Amygdala (tissue), 56 donors: ENCODE data around the gene UFSP1.
"Not testable (repeated sequence)": the region's sequence is repeated elsewhere in the genome, so short reads cannot be mapped to it uniquely, and the experiment has no call there.

Experiments
- DNase-seq, 56 donors: peaks; one replicate each; lab custom pipeline; 2025; lab: John Stamatoyannopoulos, UW

Gene UFSP1

GRCh38 chr7:100888988-100889750 lies at the start of gene UFSP1:
Gene UFSP1, minus strand, starts transcription at chr7:100889715. Its CDS starts 444 bp downstream, at chr7:100889271.
- DNase-seq = peak in 1 of 56 donors; percentile 97

- DNase-seq = not testable (repeated sequence)
Observed at GRCh38 chr7:100936167-100936566, 46.7 kb upstream of the UFSP1 start.

- DNase-seq = not testable (repeated sequence)
Observed at GRCh38 chr7:100935381-100935780, 45.9 kb upstream of the UFSP1 start.

- DNase-seq = no peak
Observed at GRCh38 chr7:100933734-100934133, 44.2 kb upstream of the UFSP1 start.

GRCh38 chr7:100929808-100930174 lies 40.3 kb upstream of the UFSP1 start:
- no peak for DNase-seq

GRCh38 chr7:100923616-100924015 lies 34.1 kb upstream of the UFSP1 start:
- not testable (repeated sequence) for DNase-seq

GRCh38 chr7:100921039-100921438 lies 31.5 kb upstream of the UFSP1 start:
- DNase-seq = no peak

- DNase-seq = not testable (repeated sequence)
Observed at GRCh38 chr7:100919779-100920437, 30.4 kb upstream of the UFSP1 start.

GRCh38 chr7:100919335-100919734 lies 29.8 kb upstream of the UFSP1 start:
- DNase-seq = not testable (repeated sequence)

GRCh38 chr7:100914879-100915447 lies 25.4 kb upstream of the UFSP1 start:
- no peak for DNase-seq

GRCh38 chr7:100914208-100914878 lies 24.8 kb upstream of the UFSP1 start:
- DNase-seq = no peak

- no peak for DNase-seq
Observed at GRCh38 chr7:100911484-100911883, 22.0 kb upstream of the UFSP1 start.

- DNase-seq = not testable (repeated sequence)
Observed at GRCh38 chr7:100910443-100910842, 20.9 kb upstream of the UFSP1 start.

GRCh38 chr7:100908512-100908911 lies 19.0 kb upstream of the UFSP1 start:
- DNase-seq = no peak

- no peak for DNase-seq
Observed at GRCh38 chr7:100902638-100903037, 13.1 kb upstream of the UFSP1 start.

GRCh38 chr7:100901921-100902332 lies 12.4 kb upstream of the UFSP1 start:
- DNase-seq = no peak

GRCh38 chr7:100900978-100901377 lies 11.5 kb upstream of the UFSP1 start:
- no peak for DNase-seq

- no peak for DNase-seq
Observed at GRCh38 chr7:100899432-100899831, 9.9 kb upstream of the UFSP1 start.

GRCh38 chr7:100897772-100898454 lies 8.4 kb upstream of the UFSP1 start:
- no peak for DNase-seq
